NCI-H774 (cell line): ENCODE data around the gene CKAP2L.
A peak's percentile ranks its signal among the peaks of the same experiment; 100 is the strongest.

ENCODE experiments used
- DNase-seq: peaks from one replicate; lab custom pipeline; 2025; lab: John Stamatoyannopoulos, UW

The CKAP2L gene

DNA sequence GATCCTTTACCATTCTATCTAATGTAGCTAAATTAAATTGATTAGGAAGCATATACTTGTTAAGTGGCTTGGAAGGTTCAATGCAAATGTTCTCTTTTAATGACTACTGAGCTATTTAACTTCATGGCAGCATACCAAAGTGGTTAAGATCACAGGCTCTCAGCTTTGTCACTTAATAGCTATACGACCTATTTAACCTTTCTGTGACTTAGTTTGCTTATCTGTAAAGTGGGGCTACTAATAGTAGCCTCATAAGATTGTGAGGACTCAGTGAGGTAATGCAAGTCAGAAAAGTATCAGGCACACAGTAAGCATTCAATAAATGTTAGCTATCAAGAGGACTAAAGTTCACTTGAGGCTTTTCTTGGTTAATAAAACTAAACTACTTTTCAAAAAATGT is 4.3 kb downstream of the CKAP2L start:
- no peak for DNase-seq

DNA sequence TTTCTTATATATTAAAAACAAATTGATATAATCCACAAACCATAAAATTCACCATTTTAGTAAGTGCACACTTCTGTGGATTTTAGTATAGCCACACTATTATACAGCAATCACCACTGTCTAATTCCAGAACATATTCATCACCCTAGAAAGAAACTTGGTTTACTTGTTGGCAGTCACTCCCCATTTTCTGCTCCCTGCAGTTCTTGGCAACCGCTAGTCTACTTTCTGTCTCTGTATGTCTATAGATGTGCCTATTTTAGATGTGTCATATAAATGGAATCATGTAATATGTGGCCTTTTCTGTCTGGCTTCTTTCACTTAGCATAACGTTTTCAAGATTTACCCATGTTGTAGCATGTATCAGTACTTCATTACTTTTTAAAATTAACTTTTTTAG is 5.7 kb downstream of the CKAP2L start:
- no peak for DNase-seq

DNA sequence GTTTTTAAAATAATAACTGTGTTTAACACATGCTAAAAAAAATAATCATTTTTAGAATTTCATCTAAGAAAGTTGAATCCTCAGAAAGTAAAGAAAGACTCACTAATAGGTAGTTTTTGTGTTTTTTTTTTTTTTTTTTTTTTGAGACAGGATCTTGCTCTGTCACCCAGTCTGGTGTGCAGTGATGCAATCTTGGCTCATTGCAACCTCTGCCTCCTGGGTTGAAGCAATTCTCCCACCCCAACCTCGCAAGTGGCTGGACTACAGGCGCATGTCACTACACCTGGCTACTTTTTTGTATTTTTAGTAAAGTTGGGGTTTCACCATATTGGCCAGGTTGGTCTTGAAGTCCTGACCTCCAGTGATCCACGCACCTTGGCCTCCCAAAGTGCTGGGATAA is 7.1 kb downstream of the CKAP2L start:
- DNase-seq, result no peak

GRCh38 chr2:112756207-112756606 is 8.2 kb downstream of the CKAP2L start:
- no peak for DNase-seq

DNA sequence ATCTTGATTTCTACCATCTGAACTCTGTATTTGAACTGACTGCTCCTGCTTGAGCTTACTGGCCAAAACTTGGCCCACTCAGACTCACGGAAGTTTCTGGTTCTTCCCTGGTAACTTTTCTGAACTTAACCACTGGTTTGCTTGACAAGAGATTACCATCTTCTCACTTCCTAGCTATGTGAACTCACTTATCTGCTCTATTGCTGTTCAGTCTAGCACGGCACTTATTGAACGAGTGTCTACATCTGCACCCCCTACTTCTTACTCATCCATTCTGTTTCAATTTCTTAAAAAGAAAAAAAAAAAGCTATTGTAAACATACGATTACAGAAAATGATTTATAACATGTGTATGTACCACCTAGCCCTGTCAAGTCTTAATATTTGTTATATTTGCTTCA is 9.0 kb downstream of the CKAP2L start:
- DNase-seq, result no peak

GRCh38 chr2:112754564-112754963 is 9.8 kb downstream of the CKAP2L start:
- no peak for DNase-seq

- DNase-seq, result no peak
Measured at GRCh38 chr2:112752667-112753066, 11.7 kb downstream of the CKAP2L start.

DNA sequence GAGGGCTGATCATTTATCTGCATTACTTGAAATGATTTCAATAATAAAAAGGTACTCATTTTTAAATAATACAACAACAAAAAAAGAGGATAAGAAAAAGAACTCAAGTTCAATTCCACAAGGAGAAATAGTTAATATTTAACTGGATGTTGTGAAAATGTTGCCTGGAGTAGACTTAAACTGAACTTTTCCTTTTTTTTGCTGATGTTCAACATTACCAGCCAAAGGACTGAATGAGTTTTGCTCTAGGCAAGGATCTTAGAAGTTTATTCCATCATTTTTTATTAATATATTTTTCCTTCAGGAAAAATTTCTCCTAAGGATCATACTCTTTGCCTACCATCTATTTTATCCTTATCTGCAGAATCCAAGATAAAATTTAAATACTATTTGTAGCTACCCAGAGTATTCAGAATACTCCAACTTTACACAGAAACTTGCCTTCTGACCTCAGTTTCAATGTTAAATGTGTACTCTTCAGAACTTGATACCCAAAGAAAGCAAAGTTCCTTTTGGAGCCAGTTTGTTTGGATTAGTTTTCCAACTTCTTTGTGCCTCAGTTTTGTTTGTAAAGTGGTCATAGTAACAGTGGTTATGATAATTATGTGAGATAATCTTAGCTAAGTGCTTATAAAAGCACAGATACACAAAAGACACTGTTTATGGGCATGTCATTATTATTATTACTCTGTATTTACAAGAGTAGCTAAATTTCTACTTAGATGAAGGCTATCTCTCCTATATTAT is 12.8 kb downstream of the CKAP2L start:
- DNase-seq, result no peak

GRCh38 chr2:112750560-112750843 is 13.9 kb downstream of the CKAP2L start:
- DNase-seq, result no peak

DNA sequence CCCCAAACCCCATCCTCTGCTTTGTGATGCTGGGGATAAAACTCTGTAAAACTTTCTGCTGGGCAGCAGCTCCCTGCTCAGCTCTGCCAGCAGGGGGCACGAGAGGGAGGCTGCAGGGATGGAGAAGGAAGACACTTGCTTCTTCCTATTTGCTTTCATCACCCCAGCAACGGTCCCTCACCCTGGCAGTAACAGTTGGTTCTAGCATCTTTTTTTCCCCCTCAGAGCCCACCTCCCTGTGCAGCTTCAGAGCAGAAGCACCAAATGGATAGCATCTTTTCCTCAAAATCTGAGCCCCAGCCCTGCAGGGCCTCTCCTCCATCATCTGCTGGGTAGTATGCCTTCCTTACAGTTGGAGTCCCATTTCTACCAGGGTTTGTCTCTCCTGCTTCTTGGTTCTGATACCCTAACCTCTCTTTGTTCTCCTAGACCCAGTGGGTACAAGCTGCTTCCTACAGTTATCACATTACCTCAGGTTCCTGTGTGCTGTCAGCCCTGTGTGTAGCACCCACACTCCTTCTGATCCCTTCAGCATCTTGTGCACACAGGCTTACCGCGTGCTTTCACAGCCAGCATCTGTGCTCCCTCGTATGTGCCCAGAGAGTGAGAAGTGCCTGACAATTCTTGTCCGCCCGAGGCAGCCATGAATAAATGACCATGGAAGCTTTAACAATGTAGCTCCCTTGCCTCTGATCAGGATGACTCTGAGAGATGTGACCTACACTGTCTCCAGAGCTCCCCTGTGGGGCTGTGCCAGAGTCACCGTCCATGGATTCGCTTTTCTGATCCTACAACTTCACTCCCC is 14.5 kb downstream of the CKAP2L start:
- peak; percentile 24 for DNase-seq

DNA sequence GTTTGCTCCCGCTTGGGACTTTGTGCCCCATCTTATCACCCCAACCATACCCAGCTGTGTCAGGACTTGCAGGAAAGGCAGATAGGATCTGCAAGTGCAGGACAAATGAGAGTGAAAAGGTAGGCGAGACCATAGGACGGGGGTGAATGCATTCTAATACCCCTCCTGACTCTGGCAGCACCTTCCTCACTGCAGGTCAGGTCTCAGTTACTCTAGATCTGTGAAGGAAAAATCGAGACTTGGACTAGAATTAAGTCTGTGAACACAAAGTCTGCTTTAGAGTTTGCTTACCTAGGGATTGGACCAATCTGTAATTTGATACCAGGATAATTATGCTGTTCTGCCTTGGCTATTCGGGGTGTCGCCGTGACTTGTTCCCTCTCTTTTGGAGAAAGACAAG is 23.9 kb downstream of the CKAP2L start:
- no peak for DNase-seq

- DNase-seq, result no peak
Measured at GRCh38 chr2:112737542-112738232, 26.7 kb downstream of the CKAP2L start.

- no peak for DNase-seq
Measured at GRCh38 chr2:112733871-112734270, 30.5 kb downstream of the CKAP2L start.

DNA sequence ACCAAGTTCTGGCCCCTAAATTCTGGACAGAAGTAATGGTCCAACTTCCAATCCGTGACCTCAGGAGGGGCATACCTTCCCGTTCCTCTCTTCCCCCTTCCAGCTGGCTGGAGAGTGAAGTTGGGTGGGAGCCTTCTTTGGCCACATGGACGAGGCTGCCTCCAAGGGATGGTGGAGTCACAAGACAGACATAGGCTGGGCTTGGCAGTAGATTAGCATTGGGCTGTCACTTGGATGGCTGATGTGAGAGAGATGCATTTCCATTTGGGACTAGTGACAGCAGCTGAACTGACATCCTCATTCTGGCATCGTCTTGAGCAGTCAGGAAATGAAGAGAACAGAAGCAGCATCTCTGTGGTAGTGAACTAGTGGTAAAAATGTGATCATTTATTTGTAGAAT is 31.0 kb downstream of the CKAP2L start:
- DNase-seq, result no peak

DNA sequence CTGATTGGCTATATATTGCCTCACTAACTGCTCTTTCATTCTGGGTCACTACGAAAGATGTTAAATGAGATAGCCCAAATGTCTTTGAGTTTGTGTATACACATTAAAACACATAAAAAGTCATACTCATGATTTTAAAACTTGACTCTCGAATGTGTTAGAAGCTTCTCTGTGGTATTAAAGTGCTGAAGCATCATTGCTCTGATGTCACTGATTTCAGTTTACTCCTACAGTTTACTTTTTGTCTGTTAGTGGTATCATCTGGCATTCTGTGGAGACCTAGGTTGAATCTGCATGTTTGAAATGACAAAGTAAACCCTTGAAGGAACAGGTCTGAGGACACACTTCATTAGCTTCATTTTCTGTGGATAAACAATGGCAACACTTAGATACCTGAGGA is 32.9 kb downstream of the CKAP2L start:
- no peak for DNase-seq

- no peak for DNase-seq
Measured at GRCh38 chr2:112730791-112731190, 33.6 kb downstream of the CKAP2L start.

DNA sequence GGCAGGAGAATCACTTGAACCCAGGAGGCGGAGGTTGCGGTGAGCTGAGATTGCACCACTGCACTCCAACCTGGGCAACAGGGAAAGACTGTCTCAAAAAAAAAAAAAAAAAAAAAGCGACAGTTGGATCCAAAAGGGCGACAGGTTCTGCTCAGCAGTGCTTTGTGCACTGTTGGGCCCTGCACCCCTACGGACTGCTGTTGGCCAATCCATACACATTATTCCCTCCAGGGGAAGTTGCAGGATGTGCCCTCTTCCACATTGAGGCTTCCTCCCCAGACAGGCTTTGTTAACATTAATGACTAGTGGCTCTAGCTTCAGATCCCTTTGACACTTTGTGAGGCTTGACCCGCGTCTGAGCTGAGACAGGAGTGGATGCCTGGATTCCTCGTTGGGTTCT is 34.2 kb downstream of the CKAP2L start:
- DNase-seq, result no peak

GRCh38 chr2:112728378-112729175 is 35.8 kb downstream of the CKAP2L start:
- DNase-seq, result no peak

DNA sequence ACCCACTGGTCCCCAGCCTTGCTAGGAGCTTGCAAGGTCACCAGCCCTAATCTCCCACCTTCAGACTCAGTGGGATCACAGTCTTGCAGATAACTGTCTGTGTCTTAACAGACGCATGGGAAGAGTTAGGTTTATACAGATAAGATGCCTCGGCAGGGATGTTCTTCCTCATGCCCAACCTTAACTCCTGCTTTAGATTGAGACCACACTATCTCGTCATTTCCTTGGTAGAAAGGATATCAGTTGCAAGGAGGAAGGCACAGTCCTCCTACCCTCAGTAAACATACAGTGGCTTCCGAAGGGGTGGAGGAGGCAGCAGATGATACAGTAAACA is 36.4 kb downstream of the CKAP2L start:
- DNase-seq, result no peak

DNA sequence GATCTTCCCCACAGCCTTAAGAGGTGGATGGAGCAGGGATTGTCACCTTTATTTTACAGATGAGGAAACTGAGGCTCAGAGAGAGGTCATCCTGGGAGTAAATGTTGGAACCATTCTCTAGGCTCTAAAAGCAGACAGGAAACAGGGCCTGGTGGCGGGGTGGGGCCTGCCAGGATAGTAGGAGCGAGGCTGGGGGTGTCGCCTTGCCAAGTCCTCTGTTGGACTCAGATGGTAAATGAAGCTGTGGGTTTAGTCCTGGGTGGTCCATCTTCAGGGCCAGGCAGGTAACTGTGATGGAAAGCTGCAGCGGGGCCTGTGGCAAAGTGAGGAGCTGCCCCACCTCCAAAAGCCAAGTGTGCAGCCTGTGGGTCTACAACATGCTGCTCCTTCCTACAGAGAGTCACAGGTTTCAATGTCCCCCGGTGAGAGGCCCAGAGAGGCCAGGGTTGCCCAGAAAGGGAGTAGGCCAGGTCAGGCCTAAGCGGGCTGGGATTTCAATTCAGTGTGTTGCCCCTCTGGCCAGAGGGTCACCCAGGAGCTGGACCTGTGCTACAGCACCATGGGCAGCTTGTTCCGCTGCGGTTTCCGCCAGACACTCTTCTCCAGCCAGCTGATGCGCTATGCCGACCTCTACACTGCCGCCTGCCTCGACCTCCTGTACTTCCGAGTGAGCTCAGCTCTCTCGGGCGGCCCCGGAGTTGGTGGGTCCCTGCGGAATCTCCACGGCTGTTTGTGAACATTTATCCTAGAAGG is 37.0 kb downstream of the CKAP2L start:
- DNase-seq, result no peak

DNA sequence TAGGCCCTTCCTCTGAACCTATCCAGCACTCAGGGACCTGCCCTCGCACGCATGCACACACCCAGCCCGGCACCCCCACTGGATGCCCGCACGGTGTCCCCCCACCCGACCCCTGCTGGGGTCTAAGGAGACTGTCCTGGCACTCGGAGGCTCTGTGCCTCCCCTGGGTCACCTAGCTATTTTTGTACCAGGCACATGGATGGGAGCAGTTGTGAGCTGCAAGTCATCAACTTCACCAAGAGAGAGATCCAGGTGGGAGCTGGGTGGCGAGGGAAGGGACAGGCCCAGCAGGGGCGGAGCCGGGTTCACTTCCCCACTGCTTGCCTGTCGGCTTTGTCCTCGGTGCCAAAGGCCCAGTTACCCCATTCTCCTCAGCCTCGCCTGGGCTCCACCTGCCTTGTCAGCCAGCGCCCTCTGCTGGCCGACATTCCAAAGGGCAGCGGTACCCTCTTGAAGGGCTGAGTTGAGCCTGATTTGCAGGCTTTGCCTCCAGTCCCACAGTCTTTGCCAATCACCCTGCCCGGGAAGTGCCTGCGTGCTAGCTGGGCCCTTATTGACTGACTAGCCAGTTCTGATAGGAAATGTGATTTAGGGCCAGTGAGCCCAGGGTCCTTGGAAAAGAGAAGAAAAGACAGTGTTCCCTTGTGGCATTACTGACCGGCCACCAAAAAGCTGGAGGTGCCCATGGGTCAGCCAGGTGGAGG is 37.8 kb downstream of the CKAP2L start:
- peak; percentile 89 for DNase-seq
